Endothelial cell of umbilical vein (primary cell): Measurements from ENCODE around the gene SPATA18. TPM values are rescaled to one million over a fixed set of nuclear protein-coding genes. Genes with fewer than 3 reads are reported as not detected.

Experiments
- BruUV-seq: library from RNA; stranded (reverse); fragments of 400-500 nt; replicated peaks from 2 replicates; lab custom pipeline; 2021; lab: Mats Ljungman, UMichigan
- CTCF ChIA-PET: fragments of 300-600, 350-600 bp; sonication (Branson Sonifier 250); formaldehyde crosslinking; loops from one replicate; lab custom pipeline; 2021; ENCODE audit warnings: antibody characterized with exemption, inconsistent platforms; lab: Charles Lee
- POLR2A ChIA-PET: fragments of 300-600, 350-600 bp; sonication (Branson Sonifier 250); formaldehyde crosslinking; loops from one replicate; lab custom pipeline; 2021; ENCODE audit warnings: antibody characterized with exemption, inconsistent platforms; lab: Charles Lee
- DNase-seq: peaks from one replicate; pipeline ENCODE4 v3.0.0-alpha.2; 2011; ENCODE audit warnings: low read depth, low spot score
- FAIRE-seq: peaks from 2 replicates; lab custom pipeline; 2011; peaks lifted over from hg19 to GRCh38; lab: Jason Lieb, UNC
- H2AFZ ChIP-seq: 2 replicates; pipeline ENCODE4 v1.6.0; 2012; ENCODE audit warnings: low read depth, low read length, control low read depth, inconsistent platforms
- H3K27ac ChIP-seq: 2 replicates; pipeline ENCODE4 v1.5.1; 2011; ENCODE audit warnings: low read depth, mild to moderate bottlenecking, control low read depth, low read length, moderate library complexity; ENCODE audit not compliant: insufficient read depth
- H3K27me3 ChIP-seq, 2 experiments: 2 replicates each; pipeline versions ENCODE4 v1.6.0 to v1.6.1; 2011; ENCODE audit warnings: low read length in 2 of 2, mixed read lengths in 1 of 2; ENCODE audit not compliant: control insufficient read depth in 2 of 2, insufficient read depth in 2 of 2
- H3K36me3 ChIP-seq, 2 experiments: 2 replicates in 1 of 2; 3 replicates in 1 of 2; pipeline ENCODE4 v1.5.1; 2011; ENCODE audit warnings: low read length in 2 of 2, mild to moderate bottlenecking in 1 of 2, moderate library complexity in 1 of 2; ENCODE audit not compliant: control insufficient read depth in 2 of 2, insufficient read depth in 2 of 2; ENCODE audit errors: extremely low read depth in 1 of 2
- H3K4me1 ChIP-seq: 3 replicates; pipeline ENCODE4 v1.5.1; 2011; ENCODE audit warnings: mild to moderate bottlenecking, low read length; ENCODE audit not compliant: control insufficient read depth, insufficient read depth; ENCODE audit errors: extremely low read depth
- H3K4me2 ChIP-seq: 2 replicates; pipeline ENCODE4 v1.6.1; 2011; ENCODE audit warnings: low read length, control low read depth, mixed read lengths; ENCODE audit not compliant: insufficient read depth
- H3K4me3 ChIP-seq, 3 experiments: fragments of 200-600 bp in 1 of 3; sonication (generic), shearing (Covaris generic) in 1 of 3; replicated peaks in 1 of 3; 2 replicates each; pipeline ENCODE4 v1.5.1; 2011 to 2016; ENCODE audit warnings: control low read depth in 3 of 3, low read length in 3 of 3, mild to moderate bottlenecking in 2 of 3, inconsistent platforms in 1 of 3, low read depth in 1 of 3, moderate library complexity in 1 of 3; ENCODE audit not compliant: insufficient read depth in 1 of 3
- H3K79me2 ChIP-seq: 2 replicates; pipeline ENCODE4 v1.6.0; 2012; ENCODE audit warnings: low read length, inconsistent platforms; ENCODE audit not compliant: control insufficient read depth, insufficient read depth
- H3K9ac ChIP-seq: replicated peaks from 2 replicates; pipeline ENCODE3; 2011; ENCODE audit warnings: low read length, control low read depth; ENCODE audit not compliant: insufficient read depth; ENCODE audit errors: extremely low read depth
- H3K9me1 ChIP-seq: replicated peaks from 3 replicates; pipeline ENCODE4 v1.6.0; 2011; ENCODE audit warnings: mild to moderate bottlenecking, low read length; ENCODE audit not compliant: control insufficient read depth, insufficient read depth; ENCODE audit errors: extremely low read depth
- H3K9me3 ChIP-seq: replicated peaks from 2 replicates; pipeline ENCODE4 v1.5.1; 2012; ENCODE audit warnings: low read length, inconsistent platforms; ENCODE audit not compliant: control insufficient read depth, insufficient read depth
- H4K20me1 ChIP-seq: replicated peaks from 2 replicates; pipeline ENCODE3; 2011; ENCODE audit warnings: mild to moderate bottlenecking, low read length; ENCODE audit not compliant: control insufficient read depth, insufficient read depth; ENCODE audit errors: extremely low read depth
- CTCF ChIP-seq, 2 donors: IDR thresholded peaks; 1 replicate in 1 of 2; 2 replicates in 1 of 2; pipeline ENCODE4 v1.5.1; 2011; ENCODE audit warnings: low read length in 2 of 2, mild to moderate bottlenecking in 2 of 2, moderate library complexity in 2 of 2, control low read depth in 1 of 2, inconsistent platforms in 1 of 2, low read depth in 1 of 2; ENCODE audit not compliant: insufficient read depth in 1 of 2; ENCODE audit errors: extremely low read depth in 1 of 2
- EZH2 ChIP-seq: IDR thresholded peaks from 2 replicates; pipeline ENCODE4 v1.6.1; 2012; ENCODE audit warnings: borderline replicate concordance, low read depth, mild to moderate bottlenecking, moderate library complexity, low read length, inconsistent platforms; ENCODE audit not compliant: severe bottlenecking
- FOS ChIP-seq: IDR thresholded peaks from 2 replicates; pipeline ENCODE4 v1.6.1; 2011; ENCODE audit warnings: mild to moderate bottlenecking, low read length, moderate library complexity, borderline replicate concordance; ENCODE audit not compliant: insufficient read depth
- GATA2 ChIP-seq: IDR thresholded peaks from 2 replicates; pipeline ENCODE4 v1.7.0; 2011; ENCODE audit warnings: low read depth, mild to moderate bottlenecking, moderate library complexity, mixed read lengths, low read length; ENCODE audit not compliant: insufficient read length, insufficient read depth
- JUN ChIP-seq: IDR thresholded peaks from 2 replicates; pipeline ENCODE4 v1.6.1; 2011; ENCODE audit warnings: borderline replicate concordance, low read depth; ENCODE audit not compliant: insufficient read length, insufficient read depth
- MAX ChIP-seq: IDR thresholded peaks from 2 replicates; pipeline ENCODE4 v1.6.1; 2011; ENCODE audit not compliant: insufficient read depth, insufficient read length
- MYC ChIP-seq: IDR thresholded peaks from one replicate; pipeline ENCODE4 v1.6.1; 2011; ENCODE audit warnings: mild to moderate bottlenecking, low read depth, low read length
- POLR2A ChIP-seq: IDR thresholded peaks from 2 replicates; pipeline ENCODE4 v1.6.1; 2012; ENCODE audit warnings: low read depth, mild to moderate bottlenecking, control low read depth, low read length
- POLR2AphosphoS5 ChIP-seq: IDR thresholded peaks from 2 replicates; pipeline ENCODE4 v1.6.1; 2012; ENCODE audit warnings: low read depth, mild to moderate bottlenecking, control low read depth, low read length, moderate library complexity; ENCODE audit not compliant: insufficient read depth
- dilution Hi-C: fragments of 300-500 bp; cut with MboI; formaldehyde crosslinking; loops from one replicate; pipeline ENCODE4 v1.15.0; 2019; ENCODE audit warnings: low sequenced_read_pairs; ENCODE audit not compliant: extremely low pct_ligation_motif_present
- intact Hi-C: fragments of 100-400 bp; cut with micrococcal nuclease; formaldehyde crosslinking; loops from one replicate; pipeline ENCODE4 v1.10.0; 2022
- polyA plus RNA-seq, 4 experiments: library from polyadenylated mRNA; depleted of rRNA in 3 of 4; stranded (reverse) in 3 of 4; unstranded in 1 of 4; fragments of >200 nt; gene quantifications; 2 replicates each; pipeline versions ENCODE4 v1.2.1 to v1.2.3, GENCODE V29; 2011 to 2012; ENCODE audit warnings: missing spikeins in 1 of 4
- total RNA-seq: library from RNA; stranded (reverse); gene quantifications from 2 replicates; pipeline ENCODE4 v1.2.3, GENCODE V29; 2021

SPATA18 gene
- total and polyA plus RNA-seq, 2 donors (not counting 3 experiments of a cell fraction or from before 2014, with no cell fraction given) = 2.7 to 4.6 TPM

- CTCF ChIA-PET = no interaction called here
- no peaks in the 10 kb centered on the region for H3K9me3 ChIP-seq
- dilution Hi-C loops = no loop called here
- FAIRE-seq = no peak
- TF ChIP-seq POLR2AphosphoS5 (no peak), POLR2A (no peak), EZH2 (no peak), MAX (no peak), MYC (no peak), GATA2 (no peak), CTCF (IDR thresholded peaks at IDR 0.05; ENCODE audit: extremely low read depth in 1 of 2, insufficient read depth in 1 of 2, low read depth in 1 of 2, low read length in 2 of 2) (no peak), JUN (no peak), FOS (no peak)
- POLR2A ChIA-PET = no interaction called here
- no peak overlapping the region for H3K27ac ChIP-seq
- no TSS peak for BruUV-seq
- H3K9me1 ChIP-seq = no peaks in the 10 kb centered on the region
- peaks cover 19% of the 10 kb centered on the region for H3K4me1 ChIP-seq
- DNase-seq = no peak
- H3K9ac ChIP-seq = no peak overlapping the region
- H3K36me3 ChIP-seq = no peaks in the 10 kb centered on the region
- H3K4me2 ChIP-seq = no peak overlapping the region
- intact Hi-C loops = no loop called here
- peaks cover 11 to 38% of the 10 kb centered on the region in 2 experiments for H3K27me3 ChIP-seq
- H4K20me1 ChIP-seq = no peaks in the 10 kb centered on the region
- H2AFZ ChIP-seq = no peak overlapping the region
- H3K79me2 ChIP-seq = no peaks in the 10 kb centered on the region
- no peak overlapping the region for H3K4me3 ChIP-seq
These were observed 3.1 kb downstream of the SPATA18 start for GRCh38 chr4:52054254-52054653.
